NCI-H1105 treated with DMSO at 0.1 percent for 48 hours (cell line): ENCODE data around the gene NFE2L1.

Source experiments
- DNase-seq: peaks from one replicate; lab custom pipeline; 2025; lab: John Stamatoyannopoulos, UW

Gene NFE2L1

GRCh38 chr17:48110761-48111160, 62.6 kb downstream of the NFE2L1 start:
- DNase-seq, result no peak
